K562 (cell line): ENCODE results near the gene CPSF4L. TPM values are rescaled to one million over a fixed set of nuclear protein-coding genes. Genes with fewer than 3 reads are reported as not detected.

Source experiments
- ELF4 ChIP-seq: fragments of 450-650 bp; formaldehyde crosslinking; IDR thresholded peaks from 2 replicates; pipeline ENCODE4 v1.4.0; 2022; ENCODE audit warnings: missing genetic modification characterization
- EP300 ChIP-seq: IDR thresholded peaks from 2 replicates; pipeline ENCODE4 v1.6.1; 2012; ENCODE audit warnings: low read length, improper control_type of control experiment
- KDM1A ChIP-seq, 2 experiments: fragments of 450-650 bp; IDR thresholded peaks; 2 replicates each; pipeline ENCODE4 v1.6.1; 2016; ENCODE audit warnings: mild to moderate bottlenecking in 2 of 2
- RBM17 ChIP-seq: fragments of 200-400 bp; formaldehyde crosslinking; IDR thresholded peaks from 2 replicates; pipeline ENCODE4 v1.6.1; 2017; ENCODE audit warnings: low read depth, mild to moderate bottlenecking, low read length, borderline replicate concordance
- RBM39 ChIP-seq: fragments of 200-400 bp; formaldehyde crosslinking; optimal IDR thresholded peaks from 2 replicates; pipeline ENCODE3; 2018; ENCODE audit warnings: low read depth, low read length
- SIRT6 ChIP-seq: IDR thresholded peaks from one replicate; pipeline ENCODE4 v1.6.1; 2012; ENCODE audit warnings: low read depth, mild to moderate bottlenecking, control low read depth, inconsistent platforms, low read length, moderate library complexity
- SREBF1 ChIP-seq: fragments of 150-350 bp; IDR thresholded peaks from 2 replicates; pipeline ENCODE4 v1.6.1; 2014; ENCODE audit warnings: antibody characterized with exemption, low read depth, low read length, borderline replicate concordance
- TAF15 ChIP-seq: fragments of 200-400 bp; formaldehyde crosslinking; IDR thresholded peaks from 2 replicates; pipeline ENCODE4 v1.6.1; 2017; ENCODE audit warnings: mild to moderate bottlenecking, low read depth, low read length, moderate library complexity
- ZKSCAN8 ChIP-seq: fragments of 200-800 bp; sonication (Bioruptor generic); IDR thresholded peaks from 2 replicates; pipeline ENCODE4 v1.6.1; 2016; ENCODE audit warnings: missing genetic modification characterization, missing compliant biosample characterization
- ZNF551 ChIP-seq: fragments of 250-450 bp; sonication (Bioruptor Pico); IDR thresholded peaks from 2 replicates; pipeline ENCODE4 v1.5.0; 2021; ENCODE audit warnings: mild to moderate bottlenecking, moderate library complexity
- ZNF561 ChIP-seq: fragments of 450-650 bp; formaldehyde crosslinking; conservative IDR thresholded peaks from 2 replicates; pipeline ENCODE4 v1.4.0; 2020; ENCODE audit warnings: mild to moderate bottlenecking, moderate library complexity
- ZNF592 ChIP-seq: fragments of 450-650 bp; IDR thresholded peaks from 2 replicates; pipeline ENCODE4 v1.6.1; 2017; ENCODE audit warnings: antibody characterized with exemption, mild to moderate bottlenecking
- polyA plus RNA-seq, 8 experiments: library from polyadenylated mRNA; depleted of rRNA in 4 of 8; stranded (reverse) in 5 of 8; unstranded in 3 of 8; fragments of >200 nt; fragmentation: Nextera tagmentation in 2 of 8; fragmentation: Illumina TruSeq in 1 of 8; extraction: Ambion mirVana in 2 of 8; extraction: Trizol in 1 of 8; gene quantifications; 2 replicates each; pipeline versions ENCODE4 v1.2.1 to v1.2.3, GENCODE V29; 2011 to 2014; ENCODE audit warnings: inconsistent platforms in 1 of 8, missing spikeins in 1 of 8
- total RNA-seq, 7 experiments: library from RNA; depleted of rRNA in 6 of 7; stranded (reverse); fragments of >200 nt in 6 of 7; fragmentation: Illumina TruSeq in 2 of 7; extraction: Trizol in 2 of 7; gene quantifications; 2 replicates each; pipeline versions ENCODE4 v1.2.1 to v1.2.3, GENCODE V29; 2011 to 2021; ENCODE audit warnings: low replicate concordance in 1 of 7
- TF ChIP-seq, protein P1 (sequence below): fragments of 250-450 bp; sonication (Bioruptor Pico); IDR thresholded peaks from 2 replicates; pipeline ENCODE4 v1.4.0; 2020

Gene CPSF4L
- total and polyA plus RNA-seq, 9 of the 15 experiments (the other 6 are each of a cell fraction or from before 2014, with no cell fraction given), result not detected

GRCh38 chr17:73234736-73235135 is 26.9 kb downstream of the CPSF4L start (continued):
- TF ChIP-seq ZNF592, result no peak
- TF ChIP-seq TAF15, result no peak
- TF ChIP-seq, protein P1, sequence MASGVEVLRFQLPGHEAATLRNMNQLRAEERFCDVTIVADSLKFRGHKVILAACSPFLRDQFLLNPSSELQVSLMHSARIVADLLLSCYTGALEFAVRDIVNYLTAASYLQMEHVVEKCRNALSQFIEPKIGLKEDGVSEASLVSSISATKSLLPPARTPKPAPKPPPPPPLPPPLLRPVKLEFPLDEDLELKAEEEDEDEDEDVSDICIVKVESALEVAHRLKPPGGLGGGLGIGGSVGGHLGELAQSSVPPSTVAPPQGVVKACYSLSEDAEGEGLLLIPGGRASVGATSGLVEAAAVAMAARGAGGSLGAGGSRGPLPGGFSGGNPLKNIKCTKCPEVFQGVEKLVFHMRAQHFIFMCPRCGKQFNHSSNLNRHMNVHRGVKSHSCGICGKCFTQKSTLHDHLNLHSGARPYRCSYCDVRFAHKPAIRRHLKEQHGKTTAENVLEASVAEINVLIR, result no peak
- no peak for TF ChIP-seq ZKSCAN8 (CRISPR knock-in tag)
- TF ChIP-seq EP300, result no peak
- no peak for TF ChIP-seq SREBF1
- no peak for TF ChIP-seq ZNF551 (CRISPR knock-in tag)
- no peak for TF ChIP-seq ZNF561 (CRISPR knock-in tag)
- TF ChIP-seq KDM1A (IDR thresholded peaks at IDR 0.05), result no peak
- TF ChIP-seq RBM39, result no peak
- TF ChIP-seq SIRT6, result no peak
- no peak for TF ChIP-seq RBM17
- TF ChIP-seq ELF4, result no peak
- TF ChIP-seq, all 486 proteins: peak for 0
